ENCODE results near the gene DYDC2.

GRCh38 chr10:80351220-80351619 lies 5.4 kb upstream of the DYDC2 start:
- TF ChIP-seq CTCF (IDR thresholded peaks at IDR 0.05), result no peak
- TF ChIP-seq EZH2 (IDR thresholded peaks at IDR 0.05), result no peak

Data from neural progenitor cell (in vitro differentiated cells).